CD4-positive, alpha-beta T cell treated with Interleukin-1 beta for 1 hour (primary cell): ENCODE results near the gene RNLS.
A peak's percentile ranks its signal among the peaks of the same experiment; 100 is the strongest.

Experiments used
- DNase-seq, 2 donors: peaks; one replicate each; pipeline ENCODE4 v3.0.0-alpha.2; 2020 to 2022

Gene RNLS

DNA sequence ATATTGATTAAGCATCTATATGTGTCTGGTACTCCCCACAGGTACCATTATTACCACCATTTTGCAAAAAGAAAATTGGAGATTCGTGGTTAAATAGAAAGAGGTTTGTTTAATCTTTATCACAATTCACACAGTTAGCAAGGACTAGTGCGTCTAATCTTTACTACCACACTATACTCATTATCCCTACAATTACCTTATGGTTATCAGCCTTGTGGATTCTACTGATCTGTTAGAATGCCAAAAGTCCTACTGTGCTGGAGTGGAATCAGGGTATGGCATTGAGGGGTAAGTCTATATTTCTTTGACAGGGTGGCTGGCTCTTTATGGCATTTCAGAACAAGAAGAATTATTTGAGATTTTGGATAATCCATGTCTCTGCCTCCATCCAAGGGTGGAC is 156.1 kb downstream of the RNLS start:
- DNase-seq = no peak

DNA sequence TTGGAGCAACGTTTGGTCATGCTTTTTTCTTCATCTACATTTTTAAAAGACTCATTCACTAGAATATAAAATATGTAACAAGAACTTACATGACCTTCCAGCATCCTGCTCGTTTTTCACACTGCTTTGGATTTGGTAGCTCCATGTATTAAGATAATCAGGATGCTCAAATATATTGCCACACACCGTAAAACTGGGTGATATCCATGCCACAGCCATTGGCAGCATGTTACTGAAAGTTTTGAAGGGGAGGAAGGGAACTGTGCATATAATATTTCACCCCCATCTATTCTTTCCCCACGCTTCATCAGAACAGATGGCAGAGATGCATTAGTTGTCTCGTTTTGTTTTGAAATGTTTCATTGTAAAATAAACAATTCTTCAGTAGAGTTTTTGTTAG is 158.2 kb downstream of the RNLS start:
- no peak for DNase-seq

DNA sequence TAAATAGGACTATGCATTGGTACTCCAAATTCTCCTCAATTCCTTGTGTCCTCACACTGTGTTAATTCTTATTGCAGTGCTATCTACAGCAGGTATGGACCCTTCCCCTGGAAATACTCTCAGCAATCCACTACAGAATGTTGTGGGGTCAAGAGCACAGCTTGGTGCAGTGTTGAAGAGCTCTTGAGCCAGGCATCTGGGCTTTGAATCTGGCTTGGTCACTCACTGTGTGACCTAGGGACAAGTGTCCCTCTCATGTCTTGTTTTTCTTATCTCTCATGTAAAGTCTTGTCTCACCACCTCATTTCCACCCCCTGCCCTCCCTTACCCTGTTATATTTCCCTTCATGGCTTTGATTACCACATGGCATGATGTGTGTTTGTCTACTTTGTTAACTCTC is 159.4 kb downstream of the RNLS start:
- DNase-seq = no peak

DNA sequence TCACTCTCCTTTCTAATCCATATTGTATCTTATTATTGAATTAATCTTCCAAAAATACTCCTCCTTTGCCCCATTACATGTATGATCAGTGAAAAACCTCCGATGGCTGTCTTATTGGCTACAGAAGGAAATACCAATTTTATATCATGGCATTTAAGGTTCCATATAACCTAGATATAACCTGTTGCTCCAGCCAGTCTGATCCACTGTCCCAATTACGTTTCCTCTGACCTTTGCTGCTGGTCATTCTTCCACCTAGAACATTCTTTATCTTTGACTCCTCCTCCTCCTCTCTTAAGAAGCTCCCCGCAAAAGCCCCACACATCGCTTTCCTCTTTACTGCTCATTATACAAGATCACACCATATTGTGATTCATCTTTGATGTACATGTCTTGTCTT is 161.5 kb downstream of the RNLS start:
- no peak for DNase-seq

DNA sequence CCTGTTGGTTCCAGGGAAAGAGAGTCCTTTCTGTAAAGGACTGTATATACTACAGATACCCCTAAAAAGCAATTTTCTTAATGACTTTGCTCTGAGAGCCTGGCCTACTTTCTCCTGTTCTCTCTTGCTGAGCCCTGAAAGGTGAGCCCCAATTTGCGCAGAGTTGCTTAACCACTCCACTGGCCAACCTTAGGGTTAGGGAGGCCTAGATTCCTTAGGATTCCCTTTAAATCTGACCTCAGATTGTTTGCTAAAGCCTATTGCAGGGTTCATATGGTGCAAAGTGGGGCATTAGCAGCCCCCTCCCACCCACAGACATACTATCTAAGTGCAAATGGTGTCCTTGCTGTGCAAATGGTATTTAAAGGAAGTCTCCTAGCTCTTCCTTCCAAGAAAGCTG is 164.2 kb downstream of the RNLS start:
- no peak for DNase-seq

DNA sequence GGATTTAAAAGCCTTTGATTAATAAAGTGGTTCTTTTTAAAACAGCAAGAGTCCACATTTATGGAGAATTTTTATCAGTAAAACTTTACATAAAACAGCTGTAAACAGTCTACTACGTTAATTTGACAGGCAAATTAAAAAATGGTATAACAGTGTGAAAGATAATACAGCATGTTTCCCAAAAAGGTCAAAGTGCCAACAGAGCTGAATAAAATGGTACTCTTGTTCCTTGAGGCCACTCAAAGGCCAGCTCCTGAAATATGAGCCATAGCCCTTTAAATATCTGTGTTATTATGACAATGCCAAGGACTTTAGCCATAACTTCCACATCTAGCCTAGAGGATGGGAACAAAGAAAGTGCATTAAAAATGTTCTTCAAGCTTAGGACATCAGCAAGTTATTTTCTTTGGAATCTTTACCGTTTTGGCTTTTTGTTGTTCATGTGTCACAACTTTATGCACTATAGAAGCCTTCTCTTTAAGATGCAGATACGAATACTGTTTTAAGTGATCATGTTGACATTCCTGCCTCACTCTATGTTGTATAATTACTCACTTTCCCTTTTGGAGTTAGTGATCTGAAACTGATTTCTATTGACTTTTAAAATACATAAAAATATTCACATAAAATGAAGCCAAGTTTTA is 165.6 kb downstream of the RNLS start:
- no peak for DNase-seq

DNA sequence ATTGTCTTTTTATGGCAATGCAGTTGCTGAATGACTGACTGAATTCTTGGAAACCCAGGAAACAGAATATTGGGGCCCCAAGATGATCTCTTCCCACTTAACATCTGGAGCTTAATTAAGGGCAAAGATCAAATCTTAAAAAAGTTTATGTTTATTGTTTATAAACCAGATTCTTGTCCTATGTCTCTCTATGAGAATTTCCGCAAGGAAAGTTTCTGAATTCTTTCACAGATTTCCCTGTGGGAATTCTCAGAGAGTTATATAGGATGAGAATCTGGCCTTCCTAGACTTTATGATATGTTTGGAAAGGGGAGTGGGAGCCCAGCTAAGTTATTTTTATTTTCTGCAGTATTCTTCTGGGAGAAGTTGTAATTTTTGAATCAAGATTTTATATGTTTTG is 166.3 kb downstream of the RNLS start:
- no peak for DNase-seq

DNA sequence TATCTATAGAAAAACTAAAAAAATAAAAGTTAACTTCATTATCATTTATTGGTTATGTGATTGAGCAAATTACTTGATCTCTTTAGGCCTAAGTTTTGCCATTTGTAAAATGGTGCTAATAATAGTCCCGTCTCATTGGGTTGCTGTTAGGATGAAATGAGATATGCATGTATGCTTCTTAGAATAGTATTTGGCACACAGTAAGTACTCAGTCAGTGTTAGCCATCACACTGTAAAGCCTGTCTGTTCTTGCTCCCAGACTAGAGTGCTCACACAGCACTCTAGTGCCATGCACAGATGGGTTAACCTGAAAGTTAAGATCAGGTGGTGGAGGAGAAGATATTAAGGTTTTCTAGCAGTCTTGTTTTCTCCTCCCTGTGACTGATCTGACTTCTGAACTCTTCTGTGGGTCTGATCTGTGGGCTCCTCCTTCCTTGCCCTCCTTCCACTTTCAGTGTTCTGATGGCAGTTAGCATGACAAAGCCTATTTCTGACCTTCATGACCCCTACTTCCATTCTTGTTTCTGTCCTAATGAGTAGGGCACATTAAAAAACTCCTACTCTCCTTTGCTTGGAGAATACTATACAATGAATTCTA is 167.5 kb downstream of the RNLS start:
- DNase-seq = no peak

DNA sequence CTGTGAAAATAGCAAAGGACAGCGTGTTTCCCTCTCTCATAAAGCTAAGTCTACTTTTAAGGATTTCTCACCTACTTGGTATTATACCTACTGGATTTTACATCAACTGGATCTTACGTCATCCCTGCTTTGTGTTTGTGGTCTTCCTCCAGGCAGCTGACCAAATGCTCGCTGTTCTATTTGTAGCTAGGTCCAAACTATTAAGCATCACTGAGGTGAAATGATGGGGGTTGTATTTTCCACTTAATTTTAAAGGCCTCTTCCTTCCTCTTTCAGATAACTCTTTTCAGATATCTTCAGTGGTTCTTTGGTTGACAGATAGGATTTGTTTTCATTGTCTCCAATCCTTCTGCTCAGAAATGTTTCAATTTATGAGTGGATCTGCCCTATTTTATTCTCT is 169.7 kb downstream of the RNLS start:
- DNase-seq = no peak

DNA sequence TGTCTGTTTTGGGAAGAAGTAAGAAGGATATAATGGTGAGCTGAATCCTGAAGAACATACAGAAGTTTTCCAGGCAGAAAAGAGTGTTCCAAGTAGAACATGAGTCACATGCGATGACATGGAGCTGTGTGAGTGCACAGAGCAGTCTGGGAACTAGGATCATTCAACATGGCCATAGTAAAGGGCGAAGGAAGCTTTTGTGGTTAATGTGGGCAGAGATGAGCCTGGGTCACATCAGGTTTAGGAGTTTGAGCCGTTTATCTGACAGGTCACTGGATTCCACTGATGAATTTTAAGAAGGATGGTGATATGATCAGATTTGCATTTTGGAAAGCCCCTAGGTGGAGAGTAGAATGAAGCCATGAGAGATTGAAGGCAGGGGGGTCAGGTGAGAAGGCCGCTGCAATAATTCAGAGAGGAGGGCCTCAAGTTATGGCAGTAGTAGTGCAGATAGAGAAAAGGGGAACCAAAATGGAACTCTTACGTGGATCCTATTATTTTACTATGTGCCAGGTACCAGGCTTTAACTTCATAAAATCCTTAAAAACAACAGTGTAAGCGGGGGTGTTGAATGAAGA is 171.3 kb downstream of the RNLS start:
- no peak for DNase-seq

DNA sequence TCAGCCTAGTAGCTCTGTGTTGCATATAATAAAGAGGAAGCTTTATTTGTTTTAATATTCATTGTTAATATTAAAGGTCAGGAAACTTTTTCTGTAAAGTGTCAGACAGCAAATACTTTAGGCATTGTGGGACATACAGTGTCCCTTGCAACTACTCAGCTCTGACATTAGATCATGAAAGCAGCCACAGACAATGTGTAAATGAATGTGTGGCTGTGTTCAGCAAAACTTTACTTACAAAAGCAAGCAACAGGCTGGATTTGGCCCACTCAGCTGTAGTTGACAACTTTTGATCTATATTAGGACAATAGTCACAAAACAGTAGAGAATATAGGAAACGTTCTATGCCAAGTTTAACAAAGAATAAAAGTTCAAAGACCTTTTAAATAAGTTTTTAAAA is 173.3 kb downstream of the RNLS start:
- DNase-seq = no peak

DNA sequence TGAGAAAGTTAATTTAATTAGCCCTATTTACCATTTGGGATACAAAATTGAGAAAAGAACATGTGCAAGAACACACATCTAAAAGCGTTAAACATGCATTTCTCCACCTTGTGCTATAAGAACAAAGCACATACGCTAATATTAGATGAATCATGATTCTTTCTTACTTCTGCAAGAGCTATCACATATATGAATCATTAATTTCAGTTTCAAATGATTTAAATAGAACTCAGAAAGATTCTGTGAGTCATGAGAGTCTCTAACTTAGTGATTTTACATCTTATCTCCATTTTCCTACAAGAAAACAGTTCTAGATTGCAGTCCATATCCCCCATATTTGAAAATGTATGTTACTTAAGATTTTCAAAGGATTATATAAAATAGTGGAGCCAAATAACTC is 173.9 kb downstream of the RNLS start:
- no peak for DNase-seq

DNA sequence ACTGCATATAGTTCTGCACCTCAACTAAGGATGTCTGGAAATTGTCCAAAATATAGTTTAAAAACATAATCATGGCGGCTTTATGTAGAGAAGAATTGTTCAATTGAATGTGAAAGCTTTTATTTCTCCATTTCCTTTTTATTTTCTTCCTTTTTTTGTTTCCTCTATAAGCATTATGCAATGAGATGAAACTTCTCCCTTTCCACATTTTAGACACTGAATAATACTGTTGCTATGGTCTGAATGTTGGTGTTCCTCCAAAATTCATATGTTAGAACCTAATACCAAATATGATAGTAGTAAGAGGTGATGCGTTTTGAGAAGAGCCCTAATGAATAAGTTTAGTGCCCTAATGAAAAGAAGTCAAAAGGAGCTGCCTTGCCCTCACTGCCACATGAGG is 175.0 kb downstream of the RNLS start:
- DNase-seq = no peak

DNA sequence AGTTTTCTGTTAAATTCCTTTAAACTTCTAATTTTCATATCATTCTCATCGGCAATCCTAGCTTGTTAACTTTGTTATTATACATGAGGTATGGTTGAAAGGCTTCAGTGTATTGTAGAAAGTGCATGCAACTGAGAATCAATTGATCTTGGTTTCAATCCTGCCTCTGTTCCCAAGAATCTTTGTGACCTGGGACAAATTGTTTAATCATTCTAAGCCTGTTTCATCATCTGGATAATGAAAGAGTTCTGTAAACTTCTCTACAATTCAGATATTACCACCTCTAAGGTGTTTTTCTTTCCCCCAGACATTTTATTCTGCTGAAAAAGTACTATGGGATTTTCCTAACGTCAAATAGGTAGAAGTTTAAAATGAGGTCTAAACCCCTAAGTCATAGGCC is 179.0 kb downstream of the RNLS start:
- no peak for DNase-seq

DNA sequence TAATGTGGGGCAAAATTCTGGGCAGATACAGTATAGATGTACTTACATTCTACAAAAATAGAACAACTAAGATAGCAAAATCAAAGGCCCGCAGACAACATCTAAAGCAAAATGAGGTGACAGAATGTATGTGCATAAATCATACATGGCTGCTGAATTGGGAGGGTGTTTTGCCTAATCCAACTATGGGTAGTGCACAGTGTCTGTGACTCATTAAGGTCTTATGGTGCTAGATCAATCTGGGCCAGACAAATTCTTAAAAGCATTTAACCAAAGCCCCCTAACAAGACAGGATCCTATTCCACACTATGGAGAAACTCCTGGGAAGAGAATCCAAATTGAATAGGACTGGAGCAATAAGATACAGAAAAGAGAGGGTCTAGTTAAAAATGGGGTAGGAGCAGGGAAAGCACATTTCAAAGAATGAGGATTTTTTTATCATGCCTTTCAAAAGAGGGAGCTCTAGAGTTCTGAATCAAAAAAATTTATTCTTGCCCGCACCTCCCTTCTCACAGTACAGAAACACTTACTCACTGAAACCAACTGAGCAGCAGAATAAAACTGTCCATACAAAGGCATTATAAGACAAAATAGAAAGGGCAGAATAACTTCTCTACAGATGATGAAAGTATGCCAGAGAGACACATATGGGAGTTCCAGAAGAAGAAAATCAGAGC is 181.3 kb downstream of the RNLS start:
- no peak for DNase-seq

DNA sequence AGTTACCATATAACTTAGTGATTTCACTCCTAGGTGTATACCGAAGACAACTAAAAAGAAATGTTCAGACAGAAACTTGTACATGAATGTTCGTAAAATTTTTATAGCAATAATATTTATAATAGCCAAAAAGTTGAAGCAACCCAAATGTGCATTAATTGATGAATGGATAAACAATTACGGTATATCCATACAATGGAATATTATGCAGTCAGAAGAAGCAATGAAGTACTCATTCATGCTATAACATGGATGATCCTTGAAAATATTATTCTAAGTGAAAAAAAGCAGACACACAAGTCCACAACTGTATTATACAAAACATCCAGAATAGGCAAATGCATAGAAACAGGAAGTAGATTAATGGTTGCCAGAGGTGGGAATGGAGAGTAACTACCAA is 183.9 kb downstream of the RNLS start:
- no peak for DNase-seq

DNA sequence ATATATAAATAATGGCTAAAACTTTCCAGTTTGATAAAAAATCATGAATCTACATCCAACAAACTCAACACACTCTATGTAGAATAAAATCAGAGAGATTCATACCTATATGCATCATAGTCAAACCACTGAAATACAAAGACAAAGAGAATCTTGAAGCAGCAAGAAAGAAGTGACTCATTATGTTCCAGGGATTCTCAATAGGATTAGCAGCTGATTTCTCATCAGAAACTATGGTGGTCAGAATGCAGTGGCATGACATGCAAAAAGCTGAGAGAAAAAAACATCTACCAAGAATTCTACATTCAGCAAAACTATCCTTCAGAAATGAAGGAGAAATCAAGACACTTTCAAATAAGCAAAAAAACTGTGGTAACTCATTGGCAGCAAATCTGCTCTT is 187.4 kb downstream of the RNLS start:
- no peak for DNase-seq

DNA sequence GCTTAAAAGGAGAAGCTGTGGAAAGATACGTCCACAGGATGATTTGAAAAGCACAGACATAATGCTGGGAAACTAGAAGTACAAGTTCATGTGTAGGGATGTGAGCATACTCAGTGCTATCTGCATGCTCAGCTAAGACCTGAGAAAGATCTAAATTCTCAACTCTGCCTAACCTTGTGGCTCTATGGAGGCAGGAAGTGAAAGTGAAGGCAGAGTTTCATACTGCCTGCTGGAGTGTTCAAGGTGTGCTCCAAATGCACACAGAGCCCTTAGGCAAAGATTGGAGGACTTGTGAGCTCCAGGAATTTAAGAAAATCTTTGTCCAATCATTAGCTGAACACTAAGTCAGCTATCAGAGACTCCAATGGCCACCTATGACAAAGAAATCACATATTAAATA is 190.9 kb downstream of the RNLS start:
- DNase-seq = peak in 1 of 2 donors; percentile 3

DNA sequence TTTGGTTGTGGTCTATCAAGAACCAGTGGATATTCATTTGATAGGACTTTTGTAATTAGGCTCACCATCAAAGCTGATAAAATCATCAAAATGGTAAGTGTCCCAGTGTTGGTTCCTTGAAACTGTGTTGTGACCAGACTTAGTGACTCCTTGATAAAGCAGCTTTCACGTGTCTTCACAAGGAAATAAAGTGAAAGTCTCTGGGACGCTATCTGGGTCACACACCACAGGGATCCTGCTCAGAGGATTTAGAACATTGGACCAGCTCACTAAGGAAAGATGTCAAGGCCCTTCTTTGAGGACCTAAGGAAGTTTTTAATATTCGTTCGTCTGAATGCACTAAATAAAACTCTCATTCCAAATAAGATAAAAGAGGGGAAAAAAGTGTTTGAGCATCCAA is 193.1 kb downstream of the RNLS start:
- DNase-seq = no peak

DNA sequence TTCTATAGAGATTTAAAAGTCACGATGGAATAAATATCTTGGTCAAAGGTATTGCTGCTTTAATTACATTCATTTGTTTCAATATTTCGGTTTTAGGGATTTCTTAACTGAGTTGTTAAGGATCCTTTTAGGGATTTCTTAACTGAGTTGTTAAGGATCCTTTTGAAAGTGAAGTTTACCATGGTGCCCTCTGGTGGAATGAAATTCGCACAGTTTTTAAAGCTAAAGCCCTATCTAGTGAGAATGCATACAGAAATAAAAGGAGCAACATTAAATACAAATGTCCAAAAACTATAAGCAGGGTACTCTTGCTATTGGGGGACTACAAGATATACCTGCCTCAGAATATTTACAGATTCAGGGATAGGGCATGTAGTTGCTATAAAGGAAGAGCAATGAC is 193.7 kb downstream of the RNLS start:
- peak; percentile 17 to 61 for DNase-seq

DNA sequence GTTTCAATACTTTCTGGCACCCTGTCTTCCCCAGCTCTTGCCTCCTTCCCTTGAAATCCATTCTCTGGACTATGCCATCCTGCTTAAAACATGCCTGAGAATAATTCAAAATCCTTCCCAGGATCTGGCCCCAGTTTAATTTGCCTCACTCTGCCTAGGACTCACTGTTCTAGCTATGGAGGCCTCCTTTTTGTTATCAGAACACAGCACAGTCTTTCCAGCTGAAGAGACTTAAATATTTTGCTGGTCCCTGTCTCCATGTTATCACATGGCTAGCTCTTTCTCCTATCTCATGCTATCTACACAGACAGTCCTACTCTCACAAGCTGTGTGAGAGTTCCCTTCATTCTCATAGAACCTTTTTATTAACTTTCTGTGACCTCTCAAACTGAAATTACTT is 194.8 kb downstream of the RNLS start:
- no peak for DNase-seq

DNA sequence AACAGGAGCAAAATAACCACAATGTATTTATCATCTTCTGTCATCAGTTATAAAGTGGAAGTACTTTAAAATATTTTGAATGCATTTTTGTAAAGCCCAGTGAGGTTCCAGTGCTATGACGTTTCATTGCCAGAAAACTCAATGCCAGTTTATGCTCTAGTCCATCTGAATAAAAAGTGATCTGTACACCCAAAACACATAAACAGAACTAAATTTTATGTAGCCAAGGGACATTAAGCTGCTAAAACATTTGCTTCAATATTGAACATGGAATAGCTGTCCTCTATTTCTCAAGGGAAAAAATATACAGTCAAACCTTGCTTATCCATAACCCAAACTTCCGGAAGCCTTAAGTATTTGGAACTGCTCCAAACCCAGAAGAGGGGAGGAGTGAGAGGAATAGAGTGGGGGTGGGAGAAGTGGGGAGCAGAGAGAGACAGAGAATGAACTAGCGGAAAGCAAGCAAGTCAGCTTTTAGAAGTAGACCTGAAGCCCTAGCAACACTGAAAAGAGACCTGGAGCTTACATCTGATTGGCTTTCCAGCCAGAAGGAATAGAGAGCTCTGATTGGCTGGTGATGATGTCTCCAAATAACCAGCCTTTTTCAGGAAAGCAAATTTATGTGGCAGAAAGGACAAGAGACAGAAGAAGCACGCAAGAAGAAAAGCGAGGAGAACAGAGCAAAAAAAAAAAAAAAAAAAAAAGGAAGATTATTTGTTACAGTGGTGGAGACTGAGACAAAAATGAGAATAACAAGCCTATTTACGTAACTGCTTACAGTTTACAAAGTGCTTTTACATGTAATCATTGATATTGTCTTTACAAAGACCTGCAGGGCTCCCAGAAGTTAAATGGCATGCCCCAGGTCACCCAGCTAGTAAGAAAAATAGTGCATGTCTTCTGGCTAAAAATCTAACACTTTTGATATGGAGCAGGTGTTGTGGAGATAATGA is 196.0 kb downstream of the RNLS start:
- DNase-seq = peak; percentile 41 to 43

DNA sequence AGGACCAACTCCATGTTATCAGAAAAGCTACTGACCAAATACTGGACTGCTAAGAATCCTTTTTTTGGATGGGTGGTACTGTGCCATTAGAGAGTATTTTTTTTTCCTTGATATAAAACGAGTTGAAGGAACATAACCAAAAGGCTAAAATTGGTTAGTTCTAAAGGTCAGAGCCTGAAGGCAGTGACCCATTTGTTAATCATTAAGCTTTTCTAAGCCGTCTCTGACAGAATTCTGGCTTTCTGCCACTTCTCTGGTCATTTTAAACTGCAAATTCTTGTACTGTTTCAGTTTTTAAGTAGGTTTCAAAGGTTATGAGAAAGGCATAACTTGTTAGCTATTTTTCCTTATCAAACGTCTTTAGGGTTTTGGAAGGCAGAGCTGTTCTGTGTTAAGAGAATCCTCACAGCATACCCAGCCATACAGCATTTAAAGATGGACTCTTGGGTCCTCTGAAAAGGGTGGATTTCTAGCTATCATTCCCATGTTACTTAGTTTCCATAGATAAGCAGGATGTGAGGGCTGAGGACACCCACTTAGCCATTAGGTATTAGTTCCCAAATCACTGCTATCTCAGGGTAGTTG is 196.8 kb downstream of the RNLS start:
- no peak for DNase-seq
